HepG2 (cell line): ENCODE results near the gene LMF2. TPM values are rescaled to one million over a fixed set of nuclear protein-coding genes. Genes with fewer than 3 reads are reported as not detected.

ENCODE experiments used
- ATAC-seq: fragments of 200-7000 bp; cut with Tn5 transposase; 3 replicates; pipeline ENCODE4 v1.9.1; 2020; ENCODE audit warnings: mild to moderate bottlenecking, moderate library complexity
- BruUV-seq: library from RNA; stranded (reverse); fragments of 400-500 nt; replicated peaks from 2 replicates; lab custom pipeline; 2021; lab: Mats Ljungman, UMichigan
- CTCF ChIA-PET: fragments of 300-600 bp; formaldehyde crosslinking; extraction: SDS; loops from one replicate; lab custom pipeline; 2021; ENCODE audit warnings: low total read pairs, inconsistent platforms, low intra/inter-chr PET ratio; lab: Yijun Ruan, JAX
- POLR2A ChIA-PET: fragments of 350-600 bp; sonication (Branson Sonifier 250); formaldehyde crosslinking; loops from one replicate; lab custom pipeline; 2020; ENCODE audit warnings: antibody characterized with exemption, inconsistent platforms; lab: Yijun Ruan, JAX
- DNase-seq: peaks from one replicate; pipeline ENCODE4 v3.0.0-alpha.2; 2015; ENCODE audit warnings: low spot score
- FAIRE-seq: peaks from 3 replicates; lab custom pipeline; 2011; peaks lifted over from hg19 to GRCh38; lab: Jason Lieb, UNC
- H2AFZ ChIP-seq: one replicate; pipeline ENCODE4 v1.6.1; 2011; ENCODE audit warnings: low read length, inconsistent platforms
- H3K27ac ChIP-seq: fragments of 300-600 bp; 3 replicates; pipeline ENCODE4 v1.8.0; 2011; ENCODE audit warnings: mixed run types, mild to moderate bottlenecking, mixed read lengths, low read length, inconsistent platforms; ENCODE audit not compliant: insufficient read depth; ENCODE audit errors: extremely low read length
- H3K27me3 ChIP-seq, 2 experiments: fragments of 200-600 bp in 1 of 2; 2 replicates in 1 of 2; 3 replicates in 1 of 2; pipeline versions ENCODE4 v1.6.0 to v1.8.0; 2011; ENCODE audit warnings: low read length in 2 of 2, mild to moderate bottlenecking in 2 of 2, moderate library complexity in 2 of 2, inconsistent platforms in 1 of 2; ENCODE audit not compliant: insufficient read depth in 2 of 2, control insufficient read depth in 1 of 2
- H3K36me3 ChIP-seq, 2 experiments: fragments of 200-600 bp in 1 of 2; replicated peaks in 1 of 2; 2 replicates in 1 of 2; 3 replicates in 1 of 2; pipeline versions ENCODE4 v1.5.1 to v1.8.0; 2011; ENCODE audit warnings: low read length in 2 of 2, inconsistent platforms in 1 of 2; ENCODE audit not compliant: insufficient read depth in 2 of 2, control insufficient read depth in 1 of 2
- H3K4me1 ChIP-seq: 2 replicates; pipeline ENCODE4 v1.5.1; 2012; ENCODE audit warnings: low read length, inconsistent platforms; ENCODE audit not compliant: insufficient read depth
- H3K4me2 ChIP-seq: 2 replicates; pipeline ENCODE4 v1.6.0; 2011; ENCODE audit warnings: low read depth, low read length, inconsistent platforms
- H3K4me3 ChIP-seq, 3 experiments: fragments of 200-600 bp in 1 of 3; sonication (generic), shearing (Covaris generic) in 1 of 3; replicated peaks in 1 of 3; 2 replicates each; pipeline ENCODE4 v1.5.1; 2011 to 2016; ENCODE audit warnings: low read length in 3 of 3, inconsistent platforms in 2 of 3, low read depth in 2 of 3, mild to moderate bottlenecking in 2 of 3, control low read depth in 1 of 3, mixed read lengths in 1 of 3; ENCODE audit not compliant: insufficient read depth in 1 of 3
- H3K79me2 ChIP-seq: one replicate; pipeline ENCODE4 v1.6.1; 2011; ENCODE audit warnings: low read length, inconsistent platforms; ENCODE audit not compliant: insufficient read depth
- H3K9ac ChIP-seq: 2 replicates; pipeline ENCODE4 v1.6.0; 2011; ENCODE audit warnings: mild to moderate bottlenecking, low read depth, low read length, inconsistent platforms; ENCODE audit not compliant: insufficient read depth
- H3K9me3 ChIP-seq: 2 replicates; pipeline ENCODE4 v1.5.1; 2012; ENCODE audit warnings: mild to moderate bottlenecking, low read length
- H4K20me1 ChIP-seq: 2 replicates; pipeline ENCODE4 v1.6.0; 2011; ENCODE audit warnings: inconsistent platforms, mild to moderate bottlenecking, low read length, moderate library complexity; ENCODE audit not compliant: insufficient read depth
- ELK4 ChIP-seq: sonication (generic); formaldehyde crosslinking; IDR thresholded peaks from 2 replicates; pipeline ENCODE4 v1.9.0; 2021; ENCODE audit warnings: missing genetic modification reagents, borderline replicate concordance
- KDM1A ChIP-seq: IDR thresholded peaks from 2 replicates; pipeline ENCODE4 v1.6.1; 2016; ENCODE audit warnings: missing compliant biosample characterization
- NCOA2 ChIP-seq: sonication (generic); formaldehyde crosslinking; IDR thresholded peaks from 2 replicates; pipeline ENCODE4 v1.8.0; 2022; ENCODE audit warnings: inconsistent platforms
- STAT6 ChIP-seq: sonication (generic); formaldehyde crosslinking; IDR thresholded peaks from 2 replicates; pipeline ENCODE4 v1.4.0; 2020; ENCODE audit warnings: missing genetic modification reagents, mild to moderate bottlenecking, borderline replicate concordance
- TAF15 ChIP-seq: fragments of 200-400 bp; formaldehyde crosslinking; IDR thresholded peaks from one replicate; pipeline ENCODE4 v1.6.1; 2018; ENCODE audit warnings: mild to moderate bottlenecking, low read depth, low read length; ENCODE audit not compliant: poor library complexity, severe bottlenecking
- TERF1 ChIP-seq: sonication (generic); formaldehyde crosslinking; IDR thresholded peaks from 2 replicates; pipeline ENCODE4 v1.8.0; 2022; ENCODE audit warnings: mild to moderate bottlenecking, missing genetic modification reagents, moderate library complexity
- THAP9 ChIP-seq: sonication (generic); formaldehyde crosslinking; IDR thresholded peaks from 2 replicates; pipeline ENCODE4; 2020; ENCODE audit warnings: missing genetic modification reagents, mild to moderate bottlenecking, borderline replicate concordance
- TIGD3 ChIP-seq: sonication (generic); formaldehyde crosslinking; IDR thresholded peaks from 2 replicates; pipeline ENCODE4 v1.5.1; 2020; ENCODE audit warnings: mild to moderate bottlenecking, missing genetic modification reagents, borderline replicate concordance
- TOE1 ChIP-seq: sonication (generic); formaldehyde crosslinking; IDR thresholded peaks from 2 replicates; pipeline ENCODE4 v1.4.0; 2020; ENCODE audit warnings: mild to moderate bottlenecking, missing genetic modification reagents
- ZNF501 ChIP-seq: sonication (generic); formaldehyde crosslinking; IDR thresholded peaks from 2 replicates; pipeline ENCODE4 v1.5.1; 2020; ENCODE audit warnings: mild to moderate bottlenecking, moderate library complexity, missing genetic modification reagents
- ZNF773 ChIP-seq: sonication (generic); formaldehyde crosslinking; IDR thresholded peaks from 2 replicates; pipeline ENCODE4 v1.4.0; 2020; ENCODE audit warnings: missing genetic modification reagents, borderline replicate concordance
- ZNF790 ChIP-seq: sonication (generic); formaldehyde crosslinking; IDR thresholded peaks from 2 replicates; pipeline ENCODE4 v1.8.0; 2022; ENCODE audit warnings: missing genetic modification reagents, mild to moderate bottlenecking, borderline replicate concordance
- WGBS: methylation state at CpG from one replicate; pipeline ENCODE4 v1.1.6; 2017; ENCODE audit warnings: low lambda C conversion rate; 5-methylcytosine and 5-hydroxymethylcytosine counted together
- in situ Hi-C: cut with HindIII; loops from 2 replicates; pipeline ENCODE4 v1.10.0; 2017; ENCODE audit warnings: low pct_unique_long_range_greater_than_20kb; ENCODE audit not compliant: extremely low pct_ligation_motif_present
- intact Hi-C: fragments of 100-400 bp; cut with micrococcal nuclease; formaldehyde crosslinking; loops from one replicate; pipeline ENCODE4 v1.10.0; 2022; ENCODE audit not compliant: unreplicated experiment
- polyA plus RNA-seq, 8 experiments: library from polyadenylated mRNA; depleted of rRNA in 3 of 8; stranded (reverse) in 7 of 8; unstranded in 1 of 8; fragments of >200 nt; fragmentation: Illumina TruSeq in 4 of 8; extraction: Trizol in 4 of 8; gene quantifications; 2 replicates each; pipeline versions ENCODE4 v1.2.1 to v1.2.3, GENCODE V29; 2011 to 2016; ENCODE audit warnings: low read depth in 4 of 8, missing spikeins in 1 of 8, mixed read lengths in 1 of 8; ENCODE audit not compliant: insufficient read depth in 1 of 8
- total RNA-seq, 5 experiments: library from RNA; depleted of rRNA; stranded (reverse); fragments of >200 nt; fragmentation: Illumina TruSeq; extraction: Trizol; gene quantifications; 2 replicates each; pipeline ENCODE4 v1.2.3, GENCODE V29; 2016; ENCODE audit warnings: low read depth in 1 of 5

The LMF2 gene
- total and polyA plus RNA-seq, 2 of the 13 experiments (the other 11 are each of a cell fraction or from before 2014, with no cell fraction given) = 23.3 to 30.6 TPM

- Histone ChIP-seq H3K4me3 (peak overlapping the region; percentile 90 to 99 (median 93)), H3K9me3 (no peaks in the 10 kb centered on the region), H3K36me3 (peaks cover 2 to 10% of the 10 kb centered on the region in 2 experiments; a peak in 1 of 5 replicates), H4K20me1 (no peaks in the 10 kb centered on the region), H3K9ac (peak overlapping the region; percentile 90), H3K4me1 (peaks cover 19% of the 10 kb centered on the region), H2AFZ (no peak overlapping the region), H3K27ac (peak overlapping the region; percentile 68), H3K79me2 (peaks cover 31% of the 10 kb centered on the region), H3K4me2 (peak overlapping the region; percentile 86), H3K27me3 (no peaks in the 10 kb centered on the region; a peak in 1 of 5 replicates)
- DNase-seq (no peak), FAIRE-seq (no peak), ATAC-seq (peak; percentile 66)
- 45% methylated on average over 6 of the region's 21 CpGs for WGBS
- in situ Hi-C loops (no loop called here), intact Hi-C loops (no loop called here)
- ChIA-PET POLR2A (interaction anchor here (1.3 to 3.9 kb wide), 5 partner anchors 9 to 263 kb away, joined by 4 to 97 read pairs (median 12); partner anchors contain the start of gene SCO2), CTCF (no interaction called here)
- TSS peak; percentile 76 for BruUV-seq
- TF ChIP-seq TERF1 (CRISPR knock-in tag) (no peak), NCOA2 (CRISPR knock-in tag) (no peak), THAP9 (CRISPR knock-in tag) (peak; percentile 67; the same call in 1 of the 2 replicates), ZNF501 (CRISPR knock-in tag) (no peak), KDM1A (CRISPR knock-in tag) (no peak), STAT6 (CRISPR knock-in tag) (no peak), TAF15 (no peak), TIGD3 (peak; percentile 66; the same call in 1 of the 2 replicates), ELK4 (CRISPR knock-in tag) (no peak), ZNF790 (CRISPR knock-in tag) (no peak), ZNF773 (CRISPR knock-in tag) (no peak), TOE1 (CRISPR knock-in tag) (no peak)
These were observed 686 bp downstream of the LMF2 start for GRCh38 chr22:50506611-50507420.
